Effector CD4-positive, alpha-beta T cell (primary cell): ENCODE results near the gene PCLO.
"Not testable (repeated sequence)": the region's sequence is repeated elsewhere in the genome, so short reads cannot be mapped to it uniquely, and the experiment has no call there.

Experiments used
- DNase-seq: peaks from one replicate; pipeline ENCODE4 v3.0.0-alpha.2; 2020

The PCLO gene

DNA sequence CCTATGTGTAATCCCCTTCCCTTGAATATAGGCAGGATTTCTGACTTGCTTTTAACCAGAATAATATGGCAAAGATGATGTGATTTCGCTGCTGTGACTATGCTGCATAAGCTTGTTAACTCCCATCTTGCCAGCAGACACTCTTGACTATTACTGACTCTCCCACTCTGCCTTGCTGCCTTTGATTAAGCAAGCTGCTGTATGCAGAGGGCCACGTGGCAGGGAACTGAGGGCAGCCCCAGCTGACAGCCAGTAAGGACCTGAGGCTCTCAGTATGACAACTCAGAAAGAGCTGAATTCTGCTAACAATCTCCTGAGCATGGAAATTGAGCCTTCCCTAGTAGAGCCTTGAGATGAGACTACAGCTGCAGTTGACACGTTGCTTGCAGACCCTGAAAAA, 439.7 kb downstream of the PCLO start:
- DNase-seq = no peak

DNA sequence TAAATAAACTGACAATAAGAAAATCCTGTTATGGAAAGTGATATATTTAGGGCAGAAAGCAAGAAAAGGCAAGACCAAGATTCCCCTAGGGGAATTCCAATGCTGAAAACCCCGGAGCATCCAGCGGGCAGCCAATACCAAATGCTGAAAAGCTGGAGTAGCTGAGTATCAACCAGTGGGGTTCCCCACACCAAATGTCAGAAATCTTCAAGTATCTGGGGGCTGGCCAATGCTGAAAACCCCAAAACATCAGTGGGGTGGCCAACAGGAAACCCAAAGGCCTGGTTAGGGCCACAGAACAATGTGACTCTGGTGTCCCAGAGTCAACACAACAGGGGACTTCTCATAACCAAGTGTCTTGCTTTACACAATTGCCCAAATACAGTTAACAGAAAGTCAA, 447.3 kb downstream of the PCLO start:
- DNase-seq = no peak

DNA sequence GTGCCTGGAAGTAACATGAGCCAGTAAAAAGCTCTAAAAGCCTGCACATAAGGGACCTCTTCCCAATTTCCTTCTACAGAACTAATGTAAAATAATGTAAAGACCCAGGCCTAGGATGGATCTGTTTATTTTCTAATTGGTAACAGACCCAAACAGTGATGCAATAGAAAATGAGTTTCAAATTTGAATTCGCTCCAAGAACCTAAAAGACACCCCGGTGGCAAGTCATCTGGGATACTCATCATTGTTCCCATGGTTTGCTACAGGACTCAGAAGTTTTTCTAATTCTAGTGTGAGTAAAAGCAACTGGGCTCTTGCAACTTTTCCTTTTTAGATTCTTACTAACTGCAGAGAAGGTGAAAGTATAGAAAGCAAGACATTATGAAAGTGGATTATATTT, 447.8 kb downstream of the PCLO start:
- DNase-seq = no peak

DNA sequence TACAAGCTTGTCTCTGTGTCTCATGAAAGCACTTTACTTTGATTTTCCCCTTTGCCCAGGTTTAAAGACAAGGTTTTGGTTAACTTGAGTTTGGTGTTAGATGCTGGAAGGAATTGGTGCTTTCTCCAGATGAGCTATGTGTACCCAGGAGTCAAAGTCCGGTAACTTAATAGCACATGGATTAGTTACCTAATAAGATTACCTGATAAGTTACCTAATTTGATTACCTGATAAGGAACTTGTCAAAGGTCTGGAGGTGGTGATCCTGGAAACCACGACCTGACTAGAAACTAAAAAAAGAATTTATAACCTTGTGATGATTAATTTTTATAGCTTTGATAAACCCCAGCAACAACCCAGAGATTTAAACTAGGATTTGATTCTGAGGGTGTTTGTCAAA, 449.2 kb downstream of the PCLO start:
- DNase-seq = no peak

DNA sequence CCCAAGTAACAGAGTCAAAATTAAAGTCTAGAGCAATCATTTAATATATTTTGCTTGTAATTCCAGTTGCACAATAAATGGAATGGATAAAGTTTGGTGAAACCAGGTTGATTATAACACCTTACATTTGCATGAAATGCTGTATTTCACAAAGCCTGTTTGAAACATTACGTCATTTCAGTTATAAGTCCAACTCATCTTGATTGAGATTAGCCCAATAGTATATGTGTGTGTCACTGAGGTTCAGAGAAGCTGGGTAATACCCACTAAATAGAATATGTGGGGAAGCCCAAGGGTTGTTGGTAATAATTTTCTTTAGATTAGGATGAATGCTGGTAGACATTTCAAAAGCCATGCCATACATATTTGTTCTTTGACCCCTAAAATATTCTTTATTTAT, 456.3 kb downstream of the PCLO start:
- DNase-seq = not testable (repeated sequence)

DNA sequence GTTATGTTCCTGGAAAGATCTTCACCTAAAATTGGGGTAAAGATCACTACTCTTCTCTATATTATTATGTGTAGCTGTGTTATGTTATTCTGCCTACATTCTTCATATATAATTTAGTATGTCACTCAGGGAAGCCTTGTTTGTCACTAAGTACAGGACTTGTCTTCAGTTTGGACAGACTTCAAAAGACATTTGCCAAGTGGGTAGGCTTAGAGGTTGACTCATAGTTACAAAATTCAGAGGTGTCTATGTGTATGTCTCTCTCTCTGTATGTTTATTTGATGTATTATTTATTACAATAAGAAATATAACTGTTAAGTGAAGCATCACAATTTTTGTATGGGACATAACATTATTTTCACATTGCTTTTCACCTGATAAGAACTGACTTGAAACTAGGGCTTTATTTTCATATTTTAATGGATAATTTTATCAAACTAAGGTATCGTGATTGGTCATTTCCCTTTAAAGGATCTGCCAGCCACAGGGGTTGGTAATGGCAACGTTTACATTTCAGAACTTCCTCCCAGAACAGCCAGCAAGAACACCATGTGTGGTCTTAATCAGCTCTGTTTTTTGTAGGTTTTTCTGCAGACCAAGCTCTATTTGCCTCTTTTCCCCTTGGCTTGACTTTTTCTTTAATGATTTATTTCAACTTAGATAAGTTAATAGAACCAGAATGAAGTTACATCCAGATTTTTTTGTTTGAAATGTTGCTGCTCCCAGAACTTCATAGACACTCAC, 457.0 kb downstream of the PCLO start:
- DNase-seq = no peak

DNA sequence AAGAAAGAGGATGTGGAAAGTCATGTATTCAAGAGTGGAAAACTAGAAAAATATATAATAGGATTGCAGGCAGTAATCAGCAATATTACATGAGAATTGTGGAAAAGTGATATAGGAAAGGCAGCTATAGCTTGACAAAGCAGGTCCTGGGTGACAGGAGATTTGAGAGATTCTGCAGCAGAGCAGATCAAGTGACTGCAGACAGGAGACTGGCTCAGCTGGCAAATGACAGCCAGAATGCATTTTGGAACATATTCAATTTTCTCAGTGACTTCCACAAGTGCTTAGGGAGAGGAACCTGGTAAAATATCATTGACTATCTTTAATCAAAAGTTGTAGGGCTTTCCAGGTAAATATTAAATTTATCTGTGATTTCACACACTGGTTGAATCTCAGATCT, 458.6 kb downstream of the PCLO start:
- DNase-seq = no peak
